WTC11 (cell line): ENCODE measurements around the gene SETD1B. TPM values are rescaled to one million over a fixed set of nuclear protein-coding genes. Genes with fewer than 3 reads are reported as not detected.
A peak's percentile ranks its signal among the peaks of the same experiment; 100 is the strongest.

Experiments used
- ATAC-seq: fragments of 200-7000 bp; cut with Tn5 transposase; 2 replicates; pipeline ENCODE4 v1.10.0; 2021; ENCODE audit warnings: mild to moderate bottlenecking, moderate library complexity
- CTCF ChIA-PET: fragments of 300-600 bp; sonication (Branson Sonifier 250); formaldehyde crosslinking; loops from one replicate; lab custom pipeline; 2021; ENCODE audit warnings: antibody characterized with exemption; lab: Charles Lee
- POLR2A ChIA-PET: fragments of 350-600 bp; sonication (Branson Sonifier 250); formaldehyde crosslinking; loops from one replicate; lab custom pipeline; 2021; ENCODE audit warnings: antibody characterized with exemption; lab: Charles Lee
- DNase-seq: peaks from one replicate; pipeline ENCODE4 v3.0.0; 2021; ENCODE audit warnings: low spot score
- H3K27ac Mint-ChIP-seq: 2 replicates; pipeline ENCODE4 v1.8.0; 2021; ENCODE audit warnings: mixed read lengths
- H3K27me3 Mint-ChIP-seq: 2 replicates; pipeline ENCODE4 v1.8.0; 2021; ENCODE audit warnings: low read depth, mild to moderate bottlenecking, moderate library complexity, mixed read lengths
- H3K36me3 Mint-ChIP-seq: 2 replicates; pipeline ENCODE4 v1.8.0; 2021; ENCODE audit warnings: mixed read lengths
- H3K4me1 Mint-ChIP-seq: 2 replicates; pipeline ENCODE4 v1.8.0; 2022; ENCODE audit warnings: mixed read lengths
- H3K4me3 Mint-ChIP-seq: 2 replicates; pipeline ENCODE4 v1.8.0; 2021; ENCODE audit warnings: mild to moderate bottlenecking, moderate library complexity, mixed read lengths
- H3K9me3 Mint-ChIP-seq: 2 replicates; pipeline ENCODE4 v1.8.0; 2021; ENCODE audit warnings: mixed read lengths
- ATF1 ChIP-seq: sonication (generic); formaldehyde crosslinking; IDR thresholded peaks from 2 replicates; pipeline ENCODE4 v1.8.1; 2023; ENCODE audit warnings: mild to moderate bottlenecking, moderate library complexity, missing genetic modification reagents
- CREB1 ChIP-seq: sonication (generic); formaldehyde crosslinking; IDR thresholded peaks from 2 replicates; pipeline ENCODE4 v1.8.0; 2023; ENCODE audit warnings: mild to moderate bottlenecking, missing genetic modification reagents
- ESRRA ChIP-seq: sonication (generic); formaldehyde crosslinking; IDR thresholded peaks from 2 replicates; pipeline ENCODE4 v1.8.1; 2022; ENCODE audit warnings: mild to moderate bottlenecking, missing genetic modification reagents, borderline replicate concordance
- GRHL2 ChIP-seq: fragments of 250-450 bp; sonication (Bioruptor Pico); IDR thresholded peaks from 2 replicates; pipeline ENCODE4 v1.8.0; 2022; ENCODE audit warnings: mild to moderate bottlenecking, moderate library complexity; ENCODE audit not compliant: insufficient replicate concordance, severe bottlenecking
- HMGA2 ChIP-seq: fragments of 250-450 bp; sonication (Bioruptor Pico); IDR thresholded peaks from 2 replicates; pipeline ENCODE4 v1.4.0; 2021; ENCODE audit warnings: mild to moderate bottlenecking, moderate library complexity
- JAZF1 ChIP-seq: fragments of 250-450 bp; sonication (Bioruptor Pico); IDR thresholded peaks from 2 replicates; pipeline ENCODE4 v1.9.0; 2021; ENCODE audit warnings: moderate library complexity, mild to moderate bottlenecking, inconsistent platforms
- JUN ChIP-seq: sonication (generic); formaldehyde crosslinking; IDR thresholded peaks from 2 replicates; pipeline ENCODE4 v1.8.0; 2023; ENCODE audit warnings: mild to moderate bottlenecking, missing genetic modification reagents
- MXD4 ChIP-seq: fragments of 250-450 bp; sonication (Bioruptor Pico); IDR thresholded peaks from 2 replicates; pipeline ENCODE4 v1.8.0; 2021; ENCODE audit warnings: mild to moderate bottlenecking, moderate library complexity, borderline replicate concordance
- MYBL2 ChIP-seq: sonication (generic); formaldehyde crosslinking; IDR thresholded peaks from 2 replicates; pipeline ENCODE4 v1.8.1; 2023; ENCODE audit warnings: mild to moderate bottlenecking, moderate library complexity, missing genetic modification reagents
- NFYB ChIP-seq: sonication (generic); formaldehyde crosslinking; conservative IDR thresholded peaks from 2 replicates; pipeline ENCODE4 v1.8.0; 2022; ENCODE audit warnings: low read depth, missing genetic modification reagents
- NR1H2 ChIP-seq: sonication (generic); formaldehyde crosslinking; IDR thresholded peaks from 2 replicates; pipeline ENCODE4 v1.9.0; 2021; ENCODE audit warnings: mild to moderate bottlenecking, moderate library complexity, missing genetic modification reagents
- NR2C2 ChIP-seq: sonication (generic); formaldehyde crosslinking; IDR thresholded peaks from 2 replicates; pipeline ENCODE4 v1.8.0; 2022; ENCODE audit warnings: mild to moderate bottlenecking, missing genetic modification reagents
- RELA ChIP-seq: sonication (generic); formaldehyde crosslinking; IDR thresholded peaks from 2 replicates; pipeline ENCODE4 v1.8.1; 2022; ENCODE audit warnings: missing genetic modification reagents, mild to moderate bottlenecking, borderline replicate concordance
- TEAD1 ChIP-seq: sonication (generic); formaldehyde crosslinking; IDR thresholded peaks from 2 replicates; pipeline ENCODE4 v1.8.0; 2022; ENCODE audit warnings: mild to moderate bottlenecking, missing genetic modification reagents
- TP53 ChIP-seq: sonication (generic); formaldehyde crosslinking; IDR thresholded peaks from 2 replicates; pipeline ENCODE4 v1.8.1; 2023; ENCODE audit warnings: mild to moderate bottlenecking, missing genetic modification reagents
- ZNF138 ChIP-seq: sonication (generic); formaldehyde crosslinking; conservative IDR thresholded peaks from 2 replicates; pipeline ENCODE4 v1.8.1; 2022; ENCODE audit warnings: mild to moderate bottlenecking, moderate library complexity, missing genetic modification reagents
- ZNF263 ChIP-seq: sonication (generic); formaldehyde crosslinking; IDR thresholded peaks from 2 replicates; pipeline ENCODE4 v1.8.1; 2022; ENCODE audit warnings: low read depth, mild to moderate bottlenecking, moderate library complexity, missing genetic modification reagents
- total RNA-seq: library from RNA; stranded (reverse); gene quantifications from 3 replicates; pipeline ENCODE4 v1.2.3, GENCODE V29; 2021
- TF ChIP-seq, protein P1 (sequence below): sonication (generic); formaldehyde crosslinking; IDR thresholded peaks from 2 replicates; pipeline ENCODE4 v1.8.1; 2022; ENCODE audit warnings: low read depth, mild to moderate bottlenecking, moderate library complexity, missing genetic modification reagents, borderline replicate concordance
- TF ChIP-seq, protein P2 (sequence below): sonication (generic); formaldehyde crosslinking; IDR thresholded peaks from 2 replicates; pipeline ENCODE4 v1.8.0; 2022; ENCODE audit warnings: mild to moderate bottlenecking, missing genetic modification reagents
- TF ChIP-seq, protein P3 (sequence below): sonication (generic); formaldehyde crosslinking; IDR thresholded peaks from 2 replicates; pipeline ENCODE4 v1.8.0; 2022; ENCODE audit warnings: mild to moderate bottlenecking, missing genetic modification reagents
- TF ChIP-seq, protein P4 (sequence below): fragments of 250-450 bp; sonication (Bioruptor Pico); IDR thresholded peaks from 2 replicates; pipeline ENCODE4 v2.1.2; 2022; ENCODE audit warnings: mild to moderate bottlenecking, moderate library complexity
- TF ChIP-seq, protein P5 (sequence below): fragments of 250-450 bp; sonication (Bioruptor Pico); IDR thresholded peaks from 2 replicates; pipeline ENCODE4 v1.8.0; 2021; ENCODE audit warnings: mild to moderate bottlenecking
- TF ChIP-seq, protein P6 (sequence below): sonication (generic); formaldehyde crosslinking; IDR thresholded peaks from 2 replicates; pipeline ENCODE4 v1.8.1; 2023; ENCODE audit warnings: mild to moderate bottlenecking, missing genetic modification reagents
- TF ChIP-seq, protein P7 (sequence below): sonication (generic); formaldehyde crosslinking; IDR thresholded peaks from 2 replicates; pipeline ENCODE4 v1.8.0; 2023; ENCODE audit warnings: mild to moderate bottlenecking, missing genetic modification reagents

SETD1B gene
- total RNA-seq, 1 experiment from 2014 or later, result 19.5 TPM

DNA sequence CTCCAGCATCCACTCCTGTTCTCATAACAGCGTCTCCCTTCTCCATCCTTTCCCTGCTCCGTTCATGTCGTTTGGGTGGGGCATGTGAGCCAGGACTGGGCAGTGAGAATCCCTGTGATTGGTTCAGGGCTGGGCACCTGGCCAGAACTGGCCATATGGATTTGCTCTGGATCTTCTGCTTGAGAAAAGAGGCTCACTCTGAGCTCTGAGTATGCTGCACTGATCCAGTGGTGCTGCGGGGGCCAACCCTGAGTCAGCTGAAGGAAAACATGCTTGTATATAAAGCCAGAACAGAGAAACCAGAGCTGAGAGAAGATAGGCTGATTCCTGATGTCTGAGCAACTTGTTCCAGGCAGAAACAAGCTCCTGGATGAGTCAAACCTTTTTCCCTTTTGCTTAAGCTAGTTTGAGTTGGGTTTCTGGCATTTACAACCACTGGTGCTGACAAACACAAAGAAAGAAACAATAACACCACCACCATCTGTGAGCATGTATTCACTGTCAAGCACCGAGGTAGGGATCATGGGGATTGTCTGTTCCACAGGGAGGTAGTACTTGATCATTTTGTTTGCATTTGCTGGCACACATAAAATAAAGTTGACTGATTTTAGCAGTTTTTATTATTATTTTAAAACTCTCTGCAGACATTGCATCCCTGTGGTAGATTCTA, 68.9 kb downstream of the SETD1B start:
- CTCF ChIA-PET, result interaction anchor here (1.1 kb wide), 1 partner anchor 78 kb away, joined by 6 read pairs; no protein-coding TSS in a partner anchor

DNA sequence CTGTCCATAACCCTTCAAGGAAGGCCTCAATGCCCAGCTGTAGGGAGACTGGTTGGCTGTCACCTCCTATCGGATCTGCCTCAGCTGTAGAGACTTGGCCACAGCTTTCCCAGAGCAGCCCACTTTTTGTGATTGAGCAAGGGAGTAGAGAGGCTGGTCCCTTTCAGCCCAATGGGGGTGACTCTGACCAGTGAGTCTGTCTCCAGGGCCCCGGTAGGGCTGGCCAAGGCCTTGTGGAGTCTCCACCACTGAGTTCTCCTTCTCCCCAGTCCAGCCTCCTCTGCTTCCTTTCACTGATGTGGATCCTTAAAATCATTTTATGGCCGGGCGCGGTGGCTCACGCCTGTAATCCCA, 69.4 kb downstream of the SETD1B start:
- Mint-ChIP-seq H3K27ac (no peak overlapping the region), H3K9me3 (no peaks in the 10 kb centered on the region), H3K27me3 (no peaks in the 10 kb centered on the region), H3K4me1 (no peaks in the 10 kb centered on the region), H3K4me3 (no peak overlapping the region), H3K36me3 (no peaks in the 10 kb centered on the region)
- ChIA-PET CTCF (interaction anchor here (1.1 kb wide), 2 partner anchors 79 kb away, joined by 3 to 6 read pairs; partner anchors contain the start of gene RHOF), POLR2A (interaction anchor here (0.5 kb wide), 1 partner anchor 35 kb away, joined by 3 read pairs; no protein-coding TSS in a partner anchor)
- ATAC-seq, result no peak
- DNase-seq, result no peak
- TF ChIP-seq, protein P1, sequence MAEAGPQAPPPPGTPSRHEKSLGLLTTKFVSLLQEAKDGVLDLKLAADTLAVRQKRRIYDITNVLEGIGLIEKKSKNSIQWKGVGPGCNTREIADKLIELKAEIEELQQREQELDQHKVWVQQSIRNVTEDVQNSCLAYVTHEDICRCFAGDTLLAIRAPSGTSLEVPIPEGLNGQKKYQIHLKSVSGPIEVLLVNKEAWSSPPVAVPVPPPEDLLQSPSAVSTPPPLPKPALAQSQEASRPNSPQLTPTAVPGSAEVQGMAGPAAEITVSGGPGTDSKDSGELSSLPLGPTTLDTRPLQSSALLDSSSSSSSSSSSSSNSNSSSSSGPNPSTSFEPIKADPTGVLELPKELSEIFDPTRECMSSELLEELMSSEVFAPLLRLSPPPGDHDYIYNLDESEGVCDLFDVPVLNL (CRISPR knock-in tag), result no peak
- TF ChIP-seq HMGA2 (CRISPR knock-in tag) (no peak), TP53 (CRISPR knock-in tag) (no peak), NR1H2 (CRISPR knock-in tag) (no peak), NFYB (CRISPR knock-in tag) (no peak), JUN (no peak), CREB1 (CRISPR knock-in tag) (no peak), MYBL2 (CRISPR knock-in tag) (no peak), TEAD1 (CRISPR knock-in tag) (no peak)
- TF ChIP-seq, protein P2, sequence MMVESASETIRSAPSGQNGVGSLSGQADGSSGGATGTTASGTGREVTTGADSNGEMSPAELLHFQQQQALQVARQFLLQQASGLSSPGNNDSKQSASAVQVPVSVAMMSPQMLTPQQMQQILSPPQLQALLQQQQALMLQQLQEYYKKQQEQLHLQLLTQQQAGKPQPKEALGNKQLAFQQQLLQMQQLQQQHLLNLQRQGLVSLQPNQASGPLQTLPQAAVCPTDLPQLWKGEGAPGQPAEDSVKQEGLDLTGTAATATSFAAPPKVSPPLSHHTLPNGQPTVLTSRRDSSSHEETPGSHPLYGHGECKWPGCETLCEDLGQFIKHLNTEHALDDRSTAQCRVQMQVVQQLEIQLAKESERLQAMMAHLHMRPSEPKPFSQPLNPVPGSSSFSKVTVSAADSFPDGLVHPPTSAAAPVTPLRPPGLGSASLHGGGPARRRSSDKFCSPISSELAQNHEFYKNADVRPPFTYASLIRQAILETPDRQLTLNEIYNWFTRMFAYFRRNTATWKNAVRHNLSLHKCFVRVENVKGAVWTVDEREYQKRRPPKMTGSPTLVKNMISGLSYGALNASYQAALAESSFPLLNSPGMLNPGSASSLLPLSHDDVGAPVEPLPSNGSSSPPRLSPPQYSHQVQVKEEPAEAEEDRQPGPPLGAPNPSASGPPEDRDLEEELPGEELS, result no peak
- TF ChIP-seq, protein P3, sequence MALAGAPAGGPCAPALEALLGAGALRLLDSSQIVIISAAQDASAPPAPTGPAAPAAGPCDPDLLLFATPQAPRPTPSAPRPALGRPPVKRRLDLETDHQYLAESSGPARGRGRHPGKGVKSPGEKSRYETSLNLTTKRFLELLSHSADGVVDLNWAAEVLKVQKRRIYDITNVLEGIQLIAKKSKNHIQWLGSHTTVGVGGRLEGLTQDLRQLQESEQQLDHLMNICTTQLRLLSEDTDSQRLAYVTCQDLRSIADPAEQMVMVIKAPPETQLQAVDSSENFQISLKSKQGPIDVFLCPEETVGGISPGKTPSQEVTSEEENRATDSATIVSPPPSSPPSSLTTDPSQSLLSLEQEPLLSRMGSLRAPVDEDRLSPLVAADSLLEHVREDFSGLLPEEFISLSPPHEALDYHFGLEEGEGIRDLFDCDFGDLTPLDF, result no peak
- TF ChIP-seq, protein P4, sequence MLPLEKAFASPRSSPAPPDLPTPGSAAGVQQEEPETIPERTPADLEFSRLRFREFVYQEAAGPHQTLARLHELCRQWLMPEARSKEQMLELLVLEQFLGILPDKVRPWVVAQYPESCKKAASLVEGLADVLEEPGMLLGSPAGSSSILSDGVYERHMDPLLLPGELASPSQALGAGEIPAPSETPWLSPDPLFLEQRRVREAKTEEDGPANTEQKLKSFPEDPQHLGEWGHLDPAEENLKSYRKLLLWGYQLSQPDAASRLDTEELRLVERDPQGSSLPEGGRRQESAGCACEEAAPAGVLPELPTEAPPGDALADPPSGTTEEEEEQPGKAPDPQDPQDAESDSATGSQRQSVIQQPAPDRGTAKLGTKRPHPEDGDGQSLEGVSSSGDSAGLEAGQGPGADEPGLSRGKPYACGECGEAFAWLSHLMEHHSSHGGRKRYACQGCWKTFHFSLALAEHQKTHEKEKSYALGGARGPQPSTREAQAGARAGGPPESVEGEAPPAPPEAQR (CRISPR knock-in tag), result no peak

More for the DNA sequence above, 68.9 kb downstream of the SETD1B start:
- POLR2A ChIA-PET, result interaction anchor here (0.5 kb wide), 1 partner anchor 36 kb away, joined by 3 read pairs; no protein-coding TSS in a partner anchor
- 0 out of 2 replicates have a peak overlapping the region, but pooled peaks have one; percentile 34 for H3K27ac Mint-ChIP-seq
- H3K4me3 Mint-ChIP-seq, result no peak overlapping the region
- no peaks in the 10 kb centered on the region for H3K36me3 Mint-ChIP-seq
- H3K4me1 Mint-ChIP-seq, result no peaks in the 10 kb centered on the region
- DNase-seq (no peak), ATAC-seq (no peak)
- no peaks in the 10 kb centered on the region for H3K27me3 Mint-ChIP-seq
- H3K9me3 Mint-ChIP-seq, result no peaks in the 10 kb centered on the region
- TF ChIP-seq ZNF263 (CRISPR knock-in tag), result no peak
- TF ChIP-seq, protein P3, result no peak
- no peak for TF ChIP-seq ESRRA (CRISPR knock-in tag)
- no peak for TF ChIP-seq MXD4 (CRISPR knock-in tag)
- TF ChIP-seq JAZF1 (CRISPR knock-in tag), result no peak
- no peak for TF ChIP-seq ZNF138 (CRISPR knock-in tag)
- no peak for TF ChIP-seq NR2C2 (CRISPR knock-in tag)
- TF ChIP-seq JUN, result no peak
- TF ChIP-seq, protein P5, sequence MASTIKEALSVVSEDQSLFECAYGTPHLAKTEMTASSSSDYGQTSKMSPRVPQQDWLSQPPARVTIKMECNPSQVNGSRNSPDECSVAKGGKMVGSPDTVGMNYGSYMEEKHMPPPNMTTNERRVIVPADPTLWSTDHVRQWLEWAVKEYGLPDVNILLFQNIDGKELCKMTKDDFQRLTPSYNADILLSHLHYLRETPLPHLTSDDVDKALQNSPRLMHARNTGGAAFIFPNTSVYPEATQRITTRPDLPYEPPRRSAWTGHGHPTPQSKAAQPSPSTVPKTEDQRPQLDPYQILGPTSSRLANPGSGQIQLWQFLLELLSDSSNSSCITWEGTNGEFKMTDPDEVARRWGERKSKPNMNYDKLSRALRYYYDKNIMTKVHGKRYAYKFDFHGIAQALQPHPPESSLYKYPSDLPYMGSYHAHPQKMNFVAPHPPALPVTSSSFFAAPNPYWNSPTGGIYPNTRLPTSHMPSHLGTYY, result no peak
- TF ChIP-seq, protein P6, sequence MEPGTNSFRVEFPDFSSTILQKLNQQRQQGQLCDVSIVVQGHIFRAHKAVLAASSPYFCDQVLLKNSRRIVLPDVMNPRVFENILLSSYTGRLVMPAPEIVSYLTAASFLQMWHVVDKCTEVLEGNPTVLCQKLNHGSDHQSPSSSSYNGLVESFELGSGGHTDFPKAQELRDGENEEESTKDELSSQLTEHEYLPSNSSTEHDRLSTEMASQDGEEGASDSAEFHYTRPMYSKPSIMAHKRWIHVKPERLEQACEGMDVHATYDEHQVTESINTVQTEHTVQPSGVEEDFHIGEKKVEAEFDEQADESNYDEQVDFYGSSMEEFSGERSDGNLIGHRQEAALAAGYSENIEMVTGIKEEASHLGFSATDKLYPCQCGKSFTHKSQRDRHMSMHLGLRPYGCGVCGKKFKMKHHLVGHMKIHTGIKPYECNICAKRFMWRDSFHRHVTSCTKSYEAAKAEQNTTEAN, result no peak
- TF ChIP-seq, protein P7, sequence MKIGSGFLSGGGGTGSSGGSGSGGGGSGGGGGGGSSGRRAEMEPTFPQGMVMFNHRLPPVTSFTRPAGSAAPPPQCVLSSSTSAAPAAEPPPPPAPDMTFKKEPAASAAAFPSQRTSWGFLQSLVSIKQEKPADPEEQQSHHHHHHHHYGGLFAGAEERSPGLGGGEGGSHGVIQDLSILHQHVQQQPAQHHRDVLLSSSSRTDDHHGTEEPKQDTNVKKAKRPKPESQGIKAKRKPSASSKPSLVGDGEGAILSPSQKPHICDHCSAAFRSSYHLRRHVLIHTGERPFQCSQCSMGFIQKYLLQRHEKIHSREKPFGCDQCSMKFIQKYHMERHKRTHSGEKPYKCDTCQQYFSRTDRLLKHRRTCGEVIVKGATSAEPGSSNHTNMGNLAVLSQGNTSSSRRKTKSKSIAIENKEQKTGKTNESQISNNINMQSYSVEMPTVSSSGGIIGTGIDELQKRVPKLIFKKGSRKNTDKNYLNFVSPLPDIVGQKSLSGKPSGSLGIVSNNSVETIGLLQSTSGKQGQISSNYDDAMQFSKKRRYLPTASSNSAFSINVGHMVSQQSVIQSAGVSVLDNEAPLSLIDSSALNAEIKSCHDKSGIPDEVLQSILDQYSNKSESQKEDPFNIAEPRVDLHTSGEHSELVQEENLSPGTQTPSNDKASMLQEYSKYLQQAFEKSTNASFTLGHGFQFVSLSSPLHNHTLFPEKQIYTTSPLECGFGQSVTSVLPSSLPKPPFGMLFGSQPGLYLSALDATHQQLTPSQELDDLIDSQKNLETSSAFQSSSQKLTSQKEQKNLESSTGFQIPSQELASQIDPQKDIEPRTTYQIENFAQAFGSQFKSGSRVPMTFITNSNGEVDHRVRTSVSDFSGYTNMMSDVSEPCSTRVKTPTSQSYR (CRISPR knock-in tag), result no peak
- TF ChIP-seq ATF1 (CRISPR knock-in tag), result no peak
- no peak for TF ChIP-seq RELA
- no peak for TF ChIP-seq GRHL2
